ENCODE data around the gene WNT7A.

The WNT7A gene

GRCh38 chr3:13824521-13825310 is 55.2 kb downstream of the WNT7A start:
- no peak overlapping the region for H3K4me3 ChIP-seq (ENCODE audit: low read depth, low read length)
- DNase-seq (ENCODE audit: low read depth): no peak
- TF ChIP-seq CTCF (conservative IDR thresholded peaks at IDR 0.05; ENCODE audit: low read depth, low read length): no peak

GRCh38 chr3:13823692-13824091 is 56.2 kb downstream of the WNT7A start:
- H3K4me3 ChIP-seq (ENCODE audit: low read depth, low read length): no peak overlapping the region
- TF ChIP-seq CTCF (conservative IDR thresholded peaks at IDR 0.05; ENCODE audit: low read depth, low read length): no peak
- DNase-seq (ENCODE audit: low read depth): no peak

- H3K4me3 ChIP-seq (ENCODE audit: low read depth, low read length): no peak overlapping the region
- no peak for DNase-seq (ENCODE audit: low read depth)
- TF ChIP-seq CTCF (conservative IDR thresholded peaks at IDR 0.05; ENCODE audit: low read depth, low read length): no peak
Measured at GRCh38 chr3:13822871-13823585, 56.8 kb downstream of the WNT7A start.

- no peak for TF ChIP-seq CTCF (conservative IDR thresholded peaks at IDR 0.05; ENCODE audit: low read depth, low read length)
- no peak overlapping the region for H3K4me3 ChIP-seq (ENCODE audit: low read depth, low read length)
- DNase-seq (ENCODE audit: low read depth): no peak
Measured at GRCh38 chr3:13822042-13822441, 57.8 kb downstream of the WNT7A start.

- DNase-seq (ENCODE audit: low read depth): no peak
- no peak for TF ChIP-seq CTCF (conservative IDR thresholded peaks at IDR 0.05; ENCODE audit: low read depth, low read length)
- no peak overlapping the region for H3K4me3 ChIP-seq (ENCODE audit: low read depth, low read length)
Measured at GRCh38 chr3:13821126-13821525, 58.7 kb downstream of the WNT7A start.

- no peak for TF ChIP-seq CTCF (conservative IDR thresholded peaks at IDR 0.05; ENCODE audit: low read depth, low read length)
- DNase-seq (ENCODE audit: low read depth): no peak
- H3K4me3 ChIP-seq (ENCODE audit: low read depth, low read length): no peak overlapping the region
Measured at GRCh38 chr3:13818919-13819318, 61.0 kb downstream of the WNT7A start.

All from choroid plexus epithelial cell (primary cell).